NAMALWA (cell line): ENCODE measurements around the gene FBXL17.
"Not testable (repeated sequence)": the region's sequence is repeated elsewhere in the genome, so short reads cannot be mapped to it uniquely, and the experiment has no call there.

Experiments used
- DNase-seq: peaks from one replicate; pipeline ENCODE4 v3.0.0-alpha.2; 2015; ENCODE audit warnings: low spot score

The FBXL17 gene

DNA sequence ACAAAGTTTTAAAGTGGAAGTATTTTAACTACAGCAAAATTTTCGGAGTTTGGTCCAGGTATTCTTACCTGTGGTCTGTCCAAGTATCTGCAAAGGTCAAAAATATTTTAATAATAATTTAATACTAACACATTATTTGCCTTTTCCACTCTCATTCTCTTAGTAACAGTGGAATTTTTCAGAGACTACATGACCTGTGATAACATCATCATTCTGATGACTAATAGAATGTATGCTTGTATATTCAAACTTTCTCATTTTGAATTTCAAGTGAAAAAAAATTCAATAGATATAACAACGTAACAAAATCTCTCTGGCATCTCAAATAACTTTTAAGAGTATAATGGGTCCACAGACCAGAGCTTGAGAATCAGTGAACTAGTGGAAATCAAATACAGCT, 78.3 kb downstream of the FBXL17 start:
- DNase-seq: no peak

DNA sequence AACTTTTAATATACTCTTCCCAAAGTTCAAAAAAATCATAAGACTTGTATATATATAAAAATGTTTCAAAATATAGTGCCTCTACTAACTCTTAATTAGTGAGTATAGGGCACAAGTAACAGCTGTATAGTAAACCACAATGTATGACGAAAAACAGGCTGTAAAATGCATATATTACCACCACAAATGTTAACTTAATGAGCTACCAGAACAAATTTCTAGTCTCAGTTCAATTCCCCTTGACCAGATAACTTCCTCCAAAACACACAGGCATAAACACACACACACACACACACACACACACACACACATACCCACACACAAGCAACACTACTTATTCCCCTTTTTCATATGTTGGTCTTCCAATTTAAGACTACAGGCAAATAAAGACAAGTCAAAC, 78.8 kb downstream of the FBXL17 start:
- no peak for DNase-seq

DNA sequence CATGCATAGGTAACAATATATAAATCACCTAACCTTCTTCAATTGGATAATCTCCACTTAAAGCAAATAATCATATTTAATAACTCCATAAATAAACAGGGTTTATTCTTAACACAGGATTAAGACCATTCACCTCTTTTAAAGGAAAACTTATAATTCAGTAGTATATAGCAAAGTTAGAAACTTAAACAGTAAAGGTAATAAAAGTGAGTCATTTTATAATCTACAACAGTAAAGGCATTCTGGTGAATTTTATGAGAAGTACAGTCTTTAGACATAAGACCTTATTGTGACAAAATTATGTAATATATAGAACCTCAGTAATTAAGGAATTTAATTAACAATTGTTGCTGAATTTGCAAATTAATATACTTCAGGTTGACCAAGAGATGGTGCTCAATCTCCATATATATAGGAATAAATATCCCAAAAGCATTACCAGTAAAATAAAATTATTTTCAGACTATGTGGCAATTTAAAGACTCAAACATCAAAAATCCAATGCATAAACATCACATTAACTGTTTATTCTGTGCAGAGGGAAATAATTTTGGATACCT, 84.8 kb downstream of the FBXL17 start:
- DNase-seq: no peak

DNA sequence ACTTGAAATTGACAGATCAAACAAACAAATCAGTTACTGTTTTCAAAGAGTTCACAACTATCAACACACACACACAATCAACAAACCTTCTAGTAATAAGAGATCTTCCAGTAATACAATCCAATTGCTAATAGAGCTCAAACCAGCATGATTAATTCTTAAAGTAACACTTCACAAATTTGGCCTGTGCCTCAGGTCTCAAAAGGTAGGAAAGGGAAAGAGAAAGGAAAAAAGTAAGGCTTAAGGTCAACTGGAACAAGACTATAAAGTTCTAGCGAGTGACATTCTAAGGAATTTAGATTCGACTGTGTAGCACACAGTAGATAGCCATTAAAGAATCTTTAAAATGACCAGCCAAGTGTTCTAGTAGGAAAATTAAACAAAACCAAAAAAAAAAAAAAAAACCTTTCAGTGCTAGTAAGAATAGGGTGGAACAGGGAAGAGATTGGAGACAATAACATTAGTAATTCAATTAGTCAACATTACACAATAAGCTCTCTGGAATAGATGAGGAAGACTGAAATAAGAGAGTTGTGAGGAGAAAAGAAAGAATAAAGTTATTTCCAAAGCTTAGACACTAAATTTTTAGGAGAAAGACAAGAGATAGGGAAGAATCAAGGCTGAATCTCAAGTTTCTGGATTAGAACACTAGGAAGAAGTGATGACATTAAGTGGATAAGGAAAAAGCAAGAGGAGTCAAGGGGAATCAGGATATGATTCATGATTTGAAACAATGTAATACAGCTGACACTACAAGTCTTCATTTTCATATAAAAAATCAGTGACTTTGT, 86.1 kb downstream of the FBXL17 start:
- DNase-seq: no peak

DNA sequence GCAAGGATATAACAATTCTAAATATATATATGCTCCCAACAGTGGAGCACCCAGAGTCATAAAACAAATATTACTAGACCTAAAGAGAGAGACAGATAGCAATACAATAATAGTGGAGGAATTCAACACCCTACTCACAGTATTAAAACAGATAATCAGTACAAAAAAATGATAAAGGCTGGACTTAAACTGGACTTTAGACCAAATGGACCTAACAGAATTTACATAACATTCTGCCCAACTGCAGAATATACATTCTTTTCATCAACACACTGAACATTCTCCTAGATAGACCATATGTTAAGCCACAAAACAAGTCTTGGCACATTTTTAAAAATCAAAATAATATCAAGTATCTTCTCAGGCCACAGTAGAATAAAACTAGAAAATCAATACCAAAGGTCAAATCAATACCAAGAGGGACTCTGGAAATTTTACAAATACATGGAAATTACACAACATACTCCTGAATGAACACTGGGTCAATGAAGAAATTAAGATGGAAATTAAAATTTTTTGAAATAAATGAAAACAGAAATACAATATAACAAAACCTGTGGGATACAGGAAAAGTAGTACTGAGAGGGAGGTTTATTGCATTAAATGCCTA, 100.8 kb downstream of the FBXL17 start:
- no peak for DNase-seq

DNA sequence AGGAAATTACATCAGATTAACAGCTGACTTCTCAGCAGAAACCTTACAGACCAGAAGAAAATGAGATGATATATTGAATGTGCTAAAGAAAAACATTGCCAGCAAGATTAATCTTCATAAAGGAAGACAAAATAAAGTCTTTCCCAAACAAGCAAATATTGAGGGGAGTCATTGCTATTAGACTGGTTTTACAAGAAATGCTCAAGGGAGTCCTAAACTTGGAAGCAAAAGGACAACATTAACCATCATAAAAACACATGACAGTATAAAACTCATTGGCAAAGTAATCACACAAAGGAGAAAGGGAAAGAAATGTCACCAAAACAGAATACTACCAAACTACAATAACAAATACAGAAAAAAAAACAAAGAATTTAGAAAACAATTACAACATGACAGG, 101.7 kb downstream of the FBXL17 start:
- DNase-seq: no peak

DNA sequence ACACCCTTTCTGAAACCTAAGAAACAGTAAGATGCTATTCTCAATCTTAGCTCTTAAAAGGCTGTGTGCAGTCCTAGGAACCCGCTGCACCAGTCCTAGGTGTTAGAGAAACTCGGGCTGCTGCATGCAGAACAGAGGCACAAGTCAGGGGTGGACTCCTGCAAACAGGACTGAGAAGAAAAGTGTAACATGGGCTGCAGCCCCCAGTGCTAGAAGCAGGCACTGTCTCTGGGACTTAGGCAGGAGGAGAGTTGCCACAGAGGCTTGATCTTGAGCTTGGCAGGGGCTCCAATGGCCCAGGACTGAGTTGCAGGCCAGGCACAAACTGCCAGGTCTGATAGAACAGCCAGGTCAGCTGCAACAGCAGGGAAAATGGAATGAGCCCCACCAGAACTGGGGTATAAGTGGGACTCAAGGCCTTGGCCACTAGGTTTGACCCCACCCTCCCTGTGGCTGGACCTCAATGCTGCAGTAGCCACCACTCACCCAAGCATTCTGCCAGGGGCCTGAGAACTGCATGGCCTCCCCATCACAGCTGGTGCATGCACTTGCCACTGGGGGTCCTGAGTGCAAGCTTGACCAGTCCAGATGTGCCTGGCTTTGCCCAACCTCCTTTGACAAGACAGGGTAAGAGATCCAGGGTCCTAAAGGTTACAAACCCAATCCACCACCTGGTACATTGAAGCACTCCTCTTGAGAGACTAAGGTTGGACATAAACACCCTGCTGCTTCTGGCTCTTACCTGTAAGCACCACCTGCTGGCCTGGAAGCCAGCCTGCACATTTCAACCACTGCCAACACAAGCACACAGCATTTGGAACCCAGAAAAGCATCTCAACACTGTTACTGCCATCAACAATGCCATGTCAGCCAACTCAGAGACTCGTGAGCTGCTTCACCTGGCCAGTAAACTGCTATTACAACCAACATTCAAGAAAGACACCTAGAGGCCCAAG, 103.3 kb downstream of the FBXL17 start:
- DNase-seq: no peak

DNA sequence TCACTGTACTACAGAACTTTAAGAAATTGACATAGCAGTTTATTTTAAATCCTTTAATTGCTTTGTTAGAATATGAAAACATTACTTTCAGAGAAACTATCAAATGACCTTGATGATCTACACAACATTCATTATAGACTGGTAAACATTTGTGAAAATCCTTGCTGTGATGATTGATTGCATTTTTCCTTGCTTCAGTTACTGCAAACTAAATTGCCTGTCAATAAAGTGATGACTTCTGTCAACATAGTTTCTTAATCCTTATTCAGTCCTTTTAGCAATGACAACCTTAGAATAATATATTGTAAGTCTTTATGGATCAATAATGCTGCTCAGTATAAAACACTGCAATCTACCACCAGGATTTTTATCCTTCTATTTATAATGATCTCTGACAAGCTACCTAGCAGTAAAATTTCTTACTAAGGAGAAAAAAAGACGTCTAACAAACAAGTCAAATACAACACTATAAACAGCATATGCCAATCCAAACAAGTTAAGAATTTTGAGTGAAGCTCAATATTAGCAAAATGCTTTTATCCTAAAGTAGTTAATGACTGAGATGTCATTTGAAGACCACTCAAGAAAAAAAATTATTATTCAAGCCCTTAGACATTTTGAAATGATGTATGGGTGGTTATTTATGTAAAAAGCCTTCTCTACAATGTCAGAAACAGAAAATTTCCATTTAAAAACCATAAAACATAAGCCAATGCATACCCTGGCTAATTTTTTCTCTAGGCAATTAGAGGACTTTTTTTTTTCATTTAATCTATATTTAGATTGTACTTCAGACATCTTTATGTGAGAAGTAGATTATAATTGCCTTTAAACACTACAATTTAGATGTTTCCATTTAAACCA, 105.5 kb downstream of the FBXL17 start:
- no peak for DNase-seq

DNA sequence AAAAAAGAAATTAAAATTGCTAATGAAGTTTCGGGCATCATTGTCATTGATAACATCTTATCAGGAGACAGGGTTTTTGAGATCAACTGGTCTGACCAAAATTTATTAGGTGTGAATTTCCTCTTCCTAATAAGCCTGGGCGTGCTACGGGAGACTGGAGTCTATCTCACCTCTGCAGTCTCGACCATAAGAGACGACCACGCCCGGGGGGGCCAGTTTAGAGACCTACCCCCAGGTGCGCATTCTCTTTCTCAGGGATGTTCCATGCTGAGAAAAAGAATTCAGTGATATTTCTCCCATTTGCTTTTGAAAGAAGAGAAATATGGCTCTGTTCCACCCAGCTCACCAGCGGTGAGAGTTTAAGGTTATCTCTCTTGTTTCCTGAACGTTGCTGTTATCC, 107.8 kb downstream of the FBXL17 start:
- DNase-seq: not testable (repeated sequence)

DNA sequence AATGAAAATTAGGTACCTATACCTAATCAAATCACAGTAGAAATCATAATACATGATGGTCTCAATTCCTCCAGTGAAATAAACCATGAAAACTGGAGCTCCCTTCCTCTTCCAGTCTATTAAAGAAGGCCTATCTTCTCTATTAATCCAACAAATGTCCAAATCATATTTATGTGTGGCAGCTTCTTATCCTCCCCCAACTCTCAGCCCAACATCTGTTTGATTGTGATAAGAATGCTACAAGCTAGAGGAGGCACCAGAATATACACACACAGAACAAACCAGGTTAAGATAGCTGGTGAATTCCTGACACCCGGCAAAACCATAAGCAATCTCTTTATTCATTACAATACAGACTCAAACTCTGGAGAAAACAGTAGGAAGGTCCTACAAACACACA, 110.8 kb downstream of the FBXL17 start:
- no peak for DNase-seq

DNA sequence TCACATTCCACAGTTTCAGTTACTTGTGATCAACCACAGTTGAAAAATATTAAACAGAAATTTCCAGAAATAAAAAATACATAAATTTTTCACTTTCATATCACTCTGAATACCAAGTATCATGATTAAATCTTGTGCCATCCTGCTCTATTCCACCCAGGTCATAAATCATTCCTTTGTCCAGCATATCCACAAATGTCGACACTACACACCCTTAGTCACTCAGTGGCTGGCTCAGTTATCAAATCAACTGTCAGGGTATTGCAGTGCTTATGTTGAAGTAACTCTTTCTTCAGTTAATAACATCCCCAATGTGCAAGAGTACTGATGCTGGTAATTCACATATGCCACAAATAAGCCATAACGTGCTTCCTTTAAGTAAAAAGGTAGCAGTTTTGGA, 115.7 kb downstream of the FBXL17 start:
- no peak for DNase-seq

DNA sequence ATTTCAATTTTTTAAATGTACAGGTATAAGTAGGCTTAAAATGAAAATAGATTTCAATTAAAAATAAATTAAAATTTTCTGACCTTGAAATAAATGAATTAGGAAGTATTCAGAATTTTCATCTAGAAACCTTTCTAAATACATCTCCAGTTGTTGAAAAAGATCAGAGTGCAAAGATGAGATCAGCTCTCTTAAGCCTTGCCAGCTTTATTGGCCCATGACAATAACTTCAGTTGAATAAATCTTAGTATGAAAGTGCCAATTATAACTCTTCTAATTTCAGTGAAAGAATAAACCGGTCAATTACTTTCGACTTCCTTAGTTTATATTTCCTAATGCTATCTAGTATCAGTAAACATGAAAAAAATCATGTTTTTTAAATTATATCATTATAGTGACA, 117.4 kb downstream of the FBXL17 start:
- DNase-seq: no peak

DNA sequence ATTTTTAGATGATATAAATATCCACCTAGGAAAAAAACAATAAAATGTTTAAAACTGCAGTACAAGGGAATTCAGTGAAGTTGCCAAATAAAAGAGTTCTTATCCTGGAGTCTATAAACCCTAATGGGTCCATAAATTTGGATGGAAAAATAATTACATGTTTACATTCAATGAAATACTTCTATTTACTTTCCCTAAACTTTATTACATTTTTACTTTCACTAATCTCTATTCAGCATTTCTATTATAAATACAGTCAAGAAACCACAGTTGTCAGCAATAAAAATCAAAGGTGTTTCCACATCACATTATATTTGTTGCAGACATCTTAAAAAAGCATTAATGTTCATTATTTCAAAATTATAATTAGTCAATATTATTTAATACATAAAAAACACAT, 118.6 kb downstream of the FBXL17 start:
- no peak for DNase-seq

DNA sequence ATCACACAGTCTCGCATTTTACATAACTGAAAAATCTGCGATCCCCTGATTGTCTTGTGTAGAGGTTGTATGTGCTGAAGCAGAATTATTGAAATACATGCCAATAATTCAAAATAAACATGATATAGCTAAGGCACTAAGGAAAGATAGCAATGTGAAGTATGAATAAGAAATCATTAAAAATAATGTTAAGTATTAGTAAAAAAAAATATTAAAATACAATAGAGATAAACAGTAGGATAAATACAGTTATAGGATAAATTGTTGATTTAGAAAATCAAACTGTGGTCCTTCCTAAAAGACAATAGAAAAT, 121.1 kb downstream of the FBXL17 start:
- DNase-seq: no peak

DNA sequence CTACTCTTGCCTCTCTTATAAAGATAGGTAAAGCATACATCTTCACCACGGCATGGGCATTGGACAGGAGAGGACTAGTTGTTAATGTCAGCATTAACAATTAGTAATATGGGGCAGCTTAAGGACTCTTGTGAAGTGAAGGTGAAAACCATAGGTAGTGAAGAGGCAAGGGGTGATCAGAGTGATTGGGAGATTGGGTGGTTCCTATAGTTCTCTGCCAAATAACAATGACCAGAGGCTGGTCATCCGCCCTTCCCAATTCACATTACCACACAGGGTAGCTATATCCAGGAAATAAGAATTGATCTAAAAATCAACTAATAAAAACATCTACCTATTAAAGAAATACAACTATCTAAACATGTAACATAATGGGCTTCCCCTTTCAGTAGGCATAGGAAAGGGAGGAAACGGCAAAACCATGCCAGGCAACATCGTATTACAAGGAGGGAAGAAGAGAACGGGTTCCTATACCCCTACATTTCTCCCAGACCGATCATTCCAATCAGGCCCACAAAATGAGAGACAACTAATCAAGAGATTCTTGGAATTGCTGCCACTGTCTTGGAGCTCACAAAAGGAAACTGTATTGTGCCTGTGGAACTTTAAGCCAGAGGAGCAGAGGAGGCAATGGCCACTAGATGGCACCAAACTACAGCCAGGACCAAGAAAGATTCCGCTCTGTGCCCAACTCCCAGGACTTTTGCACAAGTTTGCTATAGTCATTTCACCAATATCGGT, 121.6 kb downstream of the FBXL17 start:
- DNase-seq: peak; percentile 83

DNA sequence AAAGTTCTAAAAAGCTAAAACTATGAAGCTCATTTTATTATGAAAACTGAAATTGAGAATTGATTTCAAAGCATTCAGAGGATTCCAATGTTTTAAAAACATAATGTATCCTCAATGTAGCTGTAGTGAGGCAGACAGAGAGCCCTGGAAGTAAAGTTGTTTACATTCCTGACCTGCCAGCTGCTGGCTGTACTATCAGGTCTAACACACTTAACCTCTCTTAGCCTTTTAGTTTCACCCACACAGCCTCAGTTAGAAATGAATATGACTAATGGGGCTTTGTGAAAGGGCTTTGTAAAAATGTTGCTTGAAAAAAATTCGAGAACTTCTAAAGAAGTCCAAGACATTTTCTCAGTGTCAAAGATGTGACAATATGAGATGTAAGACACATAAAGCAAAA, 122.6 kb downstream of the FBXL17 start:
- no peak for DNase-seq

DNA sequence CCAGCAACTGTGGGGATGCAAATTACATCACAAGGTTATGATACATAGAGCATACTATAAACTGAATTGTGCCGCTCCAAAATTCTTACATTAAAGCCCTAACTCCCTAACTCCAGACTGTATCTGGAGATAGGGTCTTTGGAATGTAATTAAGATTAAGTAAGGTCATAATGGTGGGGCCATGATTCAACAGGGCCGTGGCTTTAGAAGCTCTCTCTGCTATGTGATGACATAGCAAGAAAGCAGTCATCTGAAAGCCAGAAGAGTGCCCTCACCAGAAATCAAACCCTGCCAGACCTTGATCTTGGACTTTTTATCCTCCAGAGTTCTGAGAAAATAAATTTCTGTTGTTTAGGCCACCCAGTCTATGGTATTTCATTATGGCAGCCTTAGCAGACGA, 123.9 kb downstream of the FBXL17 start:
- DNase-seq: no peak

DNA sequence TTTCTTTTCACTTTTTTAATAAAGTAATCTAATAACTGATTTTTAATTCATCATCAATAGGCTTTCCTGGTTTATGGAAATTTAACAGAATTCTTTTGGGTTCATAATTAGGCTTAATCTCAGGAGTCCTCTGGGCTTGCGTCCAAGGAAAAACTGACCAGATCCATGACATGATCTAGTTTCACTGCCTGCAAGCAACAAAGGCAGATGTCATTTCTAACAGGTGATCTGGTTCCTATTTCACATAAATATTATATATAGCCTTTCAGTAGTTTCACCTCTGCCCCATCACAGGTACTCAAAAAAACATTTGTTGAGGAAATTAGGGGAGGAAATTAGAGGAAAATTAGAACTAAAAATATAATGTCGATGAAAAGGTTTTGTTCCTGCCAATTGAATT, 126.4 kb downstream of the FBXL17 start:
- DNase-seq: no peak

DNA sequence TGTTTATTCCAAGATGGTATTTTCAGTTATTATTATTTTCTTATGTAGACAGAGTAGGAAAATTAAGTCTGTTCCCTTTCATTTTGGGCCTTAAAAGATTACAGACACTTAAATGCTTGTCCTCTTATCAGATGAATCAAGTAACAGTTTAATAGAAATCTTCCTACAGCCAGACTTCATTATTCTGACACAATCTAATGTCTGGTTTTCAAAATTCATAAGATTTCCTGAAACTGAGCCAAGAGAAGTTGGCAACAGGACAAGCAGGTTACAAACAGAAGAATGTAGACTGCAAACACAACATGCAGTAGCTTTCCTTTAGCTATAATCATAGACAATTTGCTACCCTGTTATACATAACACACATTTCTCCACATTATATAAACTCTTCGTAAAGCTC, 130.5 kb downstream of the FBXL17 start:
- no peak for DNase-seq

DNA sequence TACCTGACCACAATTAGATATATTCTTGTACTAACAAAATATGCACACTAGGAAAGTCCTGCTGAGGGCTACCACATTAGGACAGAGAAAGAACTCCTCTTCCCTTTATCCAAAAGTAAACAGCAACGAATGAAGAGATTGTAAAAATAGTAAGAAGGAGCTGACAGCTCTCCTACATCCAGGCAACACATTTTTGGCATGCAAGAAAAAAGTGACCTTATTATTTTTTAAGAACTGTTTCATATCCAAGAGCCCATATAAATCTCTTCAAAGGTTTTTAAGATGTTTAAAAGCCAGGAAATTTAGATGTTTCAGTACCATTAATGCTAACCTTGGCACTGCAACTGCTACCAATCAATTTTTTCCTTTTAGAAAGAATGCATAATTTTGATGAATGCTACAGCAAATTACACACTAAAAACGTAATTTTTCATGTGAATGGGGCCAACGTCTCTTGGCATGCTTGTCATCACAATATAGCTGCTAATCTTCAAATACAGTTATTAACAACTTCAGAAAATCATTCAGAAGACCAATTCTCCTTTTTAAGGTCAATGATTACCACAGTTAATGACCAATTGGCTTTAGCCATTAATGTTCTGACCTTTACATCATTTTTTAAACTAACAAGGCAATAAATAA, 132.0 kb downstream of the FBXL17 start:
- no peak for DNase-seq
